Kidney tubule cell (primary cell): ENCODE measurements around the gene CXCL17.
"Not testable (repeated sequence)": the region's sequence is repeated elsewhere in the genome, so short reads cannot be mapped to it uniquely, and the experiment has no call there.

ENCODE experiments used
- DNase-seq: peaks from one replicate; pipeline ENCODE4 v3.0.0-alpha.2; 2018; ENCODE audit warnings: low spot score

The CXCL17 gene

GRCh38 chr19:42465827-42466280 is 23.1 kb upstream of the CXCL17 start:
- no peak for DNase-seq

- DNase-seq: no peak
Observed at GRCh38 chr19:42461700-42462324, 19.1 kb upstream of the CXCL17 start.

GRCh38 chr19:42461231-42461630 is 18.5 kb upstream of the CXCL17 start:
- not testable (repeated sequence) for DNase-seq

- no peak for DNase-seq
Observed at GRCh38 chr19:42459926-42460325, 17.2 kb upstream of the CXCL17 start.

- peak; percentile 96 for DNase-seq
Observed at GRCh38 chr19:42455621-42456081, 12.9 kb upstream of the CXCL17 start.

- DNase-seq: no peak
Observed at GRCh38 chr19:42455086-42455485, 12.3 kb upstream of the CXCL17 start.

GRCh38 chr19:42452590-42452989 is 9.8 kb upstream of the CXCL17 start:
- no peak for DNase-seq

GRCh38 chr19:42450314-42450934 is 7.7 kb upstream of the CXCL17 start:
- DNase-seq: peak; percentile 90

GRCh38 chr19:42448306-42448705 is 5.6 kb upstream of the CXCL17 start:
- not testable (repeated sequence) for DNase-seq

GRCh38 chr19:42445948-42446347 is 3.2 kb upstream of the CXCL17 start:
- no peak for DNase-seq

- DNase-seq: no peak
Observed at GRCh38 chr19:42443944-42444398, 1.2 kb upstream of the CXCL17 start.

GRCh38 chr19:42441049-42441445 is 1.7 kb downstream of the CXCL17 start:
- no peak for DNase-seq

- peak; percentile 71 for DNase-seq
Observed at GRCh38 chr19:42440357-42441048, 2.2 kb downstream of the CXCL17 start.

GRCh38 chr19:42436006-42436405 is 6.7 kb downstream of the CXCL17 start:
- DNase-seq: no peak

- no peak for DNase-seq
Observed at GRCh38 chr19:42435316-42435715, 7.4 kb downstream of the CXCL17 start.

GRCh38 chr19:42433503-42434260 is 9.1 kb downstream of the CXCL17 start:
- DNase-seq: peak; percentile 66

- DNase-seq: no peak
Observed at GRCh38 chr19:42431486-42431885, 11.3 kb downstream of the CXCL17 start.

- no peak for DNase-seq
Observed at GRCh38 chr19:42428676-42429075, 14.1 kb downstream of the CXCL17 start.

- no peak for DNase-seq
Observed at GRCh38 chr19:42427313-42427712, 15.4 kb downstream of the CXCL17 start, which contains the start of gene LIPE. Gene LIPE, minus strand, starts transcription at chr19:42427388. Its CDS starts 239 bp downstream, at chr19:42427149.

- no peak for DNase-seq
Observed at GRCh38 chr19:42426643-42427042, 16.1 kb downstream of the CXCL17 start.

- DNase-seq: no peak
Observed at GRCh38 chr19:42424712-42425131, 18.0 kb downstream of the CXCL17 start.

GRCh38 chr19:42424345-42424707 is 18.4 kb downstream of the CXCL17 start:
- no peak for DNase-seq
